22Rv1 (cell line): ENCODE results near the gene DAB1.

Experiments
- H3K27ac ChIP-seq: fragments of 450-650 bp; 2 replicates; pipeline ENCODE4 v1.5.1; 2017
- CTCF ChIP-seq: fragments of 450-650 bp; IDR thresholded peaks from 2 replicates; pipeline ENCODE4 v1.5.1; 2017; ENCODE audit warnings: mild to moderate bottlenecking
- ZFX ChIP-seq: fragments of 450-650 bp; IDR thresholded peaks from 2 replicates; pipeline ENCODE4 v1.6.1; 2017; ENCODE audit warnings: antibody characterized with exemption, borderline replicate concordance

Gene DAB1

GRCh38 chr1:57418971-57419370 lies 4.9 kb downstream of the DAB1 start:
- TF ChIP-seq ZFX: no peak
- no peak for TF ChIP-seq CTCF
- H3K27ac ChIP-seq: no peak overlapping the region

GRCh38 chr1:57411262-57411661 lies 12.6 kb downstream of the DAB1 start:
- TF ChIP-seq CTCF (no peak), ZFX (no peak)
- no peak overlapping the region for H3K27ac ChIP-seq

- TF ChIP-seq CTCF (no peak), ZFX (no peak)
- no peak overlapping the region for H3K27ac ChIP-seq
Measured at GRCh38 chr1:57410508-57410907, 13.4 kb downstream of the DAB1 start.

GRCh38 chr1:57407928-57408327 lies 15.9 kb downstream of the DAB1 start:
- no peak for TF ChIP-seq CTCF
- TF ChIP-seq ZFX: no peak
- no peak overlapping the region for H3K27ac ChIP-seq

GRCh38 chr1:57406428-57406970 lies 17.4 kb downstream of the DAB1 start:
- H3K27ac ChIP-seq: no peak overlapping the region
- TF ChIP-seq ZFX (no peak), CTCF (no peak)

- no peak for TF ChIP-seq CTCF
- TF ChIP-seq ZFX: no peak
Measured at GRCh38 chr1:57404884-57405283, 19.0 kb downstream of the DAB1 start.

GRCh38 chr1:57403201-57403600 lies 20.7 kb downstream of the DAB1 start:
- TF ChIP-seq CTCF (no peak), ZFX (no peak)
- H3K27ac ChIP-seq: no peak overlapping the region

More at GRCh38 chr1:57404884-57405283, 19.0 kb downstream of the DAB1 start:
- H3K27ac ChIP-seq: no peak overlapping the region
